GM12864 (cell line): Measurements from ENCODE around the gene ABHD10.
"Not testable (repeated sequence)": the region's sequence is repeated elsewhere in the genome, so short reads cannot be mapped to it uniquely, and the experiment has no call there.

ENCODE experiments used
- DNase-seq: peaks from one replicate; pipeline ENCODE4 v3.0.0-alpha.2; 2011; ENCODE audit warnings: low read depth
- H3K4me3 ChIP-seq: 2 replicates; pipeline ENCODE4 v1.5.1; 2011; ENCODE audit warnings: mild to moderate bottlenecking, low read depth, low read length, control low read depth
- TF ChIP-seq, protein P1 (sequence below): IDR thresholded peaks from 2 replicates; pipeline ENCODE4 v1.5.1; 2011; ENCODE audit warnings: low read depth, mild to moderate bottlenecking, moderate library complexity, low read length, control low read depth, inconsistent platforms; ENCODE audit errors: missing control alignments

The ABHD10 gene

DNA sequence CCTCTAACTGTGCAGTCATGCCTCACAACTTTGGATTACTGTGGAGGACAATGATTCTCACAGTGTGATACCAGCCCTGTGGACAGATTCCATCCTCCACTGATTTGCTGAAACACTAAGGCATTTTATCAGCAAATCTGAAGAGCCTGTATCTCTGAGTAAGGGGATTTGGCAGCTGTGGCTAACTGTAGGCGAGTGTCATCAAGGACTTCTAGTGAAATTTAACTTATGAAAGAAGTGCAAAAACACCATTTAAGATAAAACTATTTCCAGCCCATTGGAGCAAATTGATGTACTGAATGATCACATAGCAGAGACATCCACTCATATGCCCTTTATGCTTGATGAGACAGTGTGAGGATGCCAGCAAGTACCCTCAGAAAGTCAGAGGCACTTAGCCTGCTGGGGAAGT lies 41.9 kb downstream of the ABHD10 start:
- TF ChIP-seq, protein P1, sequence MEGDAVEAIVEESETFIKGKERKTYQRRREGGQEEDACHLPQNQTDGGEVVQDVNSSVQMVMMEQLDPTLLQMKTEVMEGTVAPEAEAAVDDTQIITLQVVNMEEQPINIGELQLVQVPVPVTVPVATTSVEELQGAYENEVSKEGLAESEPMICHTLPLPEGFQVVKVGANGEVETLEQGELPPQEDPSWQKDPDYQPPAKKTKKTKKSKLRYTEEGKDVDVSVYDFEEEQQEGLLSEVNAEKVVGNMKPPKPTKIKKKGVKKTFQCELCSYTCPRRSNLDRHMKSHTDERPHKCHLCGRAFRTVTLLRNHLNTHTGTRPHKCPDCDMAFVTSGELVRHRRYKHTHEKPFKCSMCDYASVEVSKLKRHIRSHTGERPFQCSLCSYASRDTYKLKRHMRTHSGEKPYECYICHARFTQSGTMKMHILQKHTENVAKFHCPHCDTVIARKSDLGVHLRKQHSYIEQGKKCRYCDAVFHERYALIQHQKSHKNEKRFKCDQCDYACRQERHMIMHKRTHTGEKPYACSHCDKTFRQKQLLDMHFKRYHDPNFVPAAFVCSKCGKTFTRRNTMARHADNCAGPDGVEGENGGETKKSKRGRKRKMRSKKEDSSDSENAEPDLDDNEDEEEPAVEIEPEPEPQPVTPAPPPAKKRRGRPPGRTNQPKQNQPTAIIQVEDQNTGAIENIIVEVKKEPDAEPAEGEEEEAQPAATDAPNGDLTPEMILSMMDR: no peak

DNA sequence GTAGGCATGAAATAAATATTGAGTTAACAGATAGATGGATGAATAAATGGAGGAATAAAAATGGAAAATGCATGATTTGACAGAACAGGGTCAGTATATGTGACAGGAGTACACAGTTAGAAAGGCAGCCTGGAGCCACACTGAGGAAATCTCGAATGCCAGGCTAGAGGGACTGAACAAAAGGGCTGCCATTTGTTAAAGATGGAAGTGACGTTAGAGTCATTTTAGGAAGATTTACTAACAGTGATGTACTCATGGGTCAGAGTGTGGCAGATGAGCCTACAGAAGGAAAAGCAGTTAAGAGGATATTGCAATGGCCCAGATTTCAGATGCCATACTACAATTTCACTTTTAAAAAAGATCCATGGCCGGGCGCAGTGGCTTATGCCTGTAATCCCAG lies 48.3 kb downstream of the ABHD10 start:
- no peak for DNase-seq
- TF ChIP-seq, protein P1: no peak
- no peak overlapping the region for H3K4me3 ChIP-seq

More for the DNA sequence above, 41.9 kb downstream of the ABHD10 start:
- DNase-seq: no peak
- H3K4me3 ChIP-seq: no peak overlapping the region

DNA sequence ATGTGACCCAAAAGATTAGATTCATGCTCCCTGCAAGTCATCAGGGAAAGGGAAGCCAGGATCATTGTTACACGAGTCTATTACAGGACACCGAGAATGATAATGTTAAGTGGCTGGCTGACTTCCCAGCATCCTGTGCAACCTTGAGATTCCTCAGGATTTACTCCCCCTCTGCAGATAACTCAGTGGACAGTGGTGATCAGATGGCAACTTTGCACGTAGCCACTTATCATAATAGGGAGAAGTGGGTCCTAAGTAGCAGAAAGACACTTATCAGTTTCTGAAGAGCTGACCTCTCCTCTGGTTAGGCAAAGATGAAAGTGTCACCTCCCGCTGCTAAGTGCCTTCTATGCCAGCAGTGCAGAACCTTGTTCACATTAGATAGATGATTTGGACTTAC lies 49.0 kb downstream of the ABHD10 start:
- no peak for DNase-seq
- no peak overlapping the region for H3K4me3 ChIP-seq
- TF ChIP-seq, protein P1: no peak

DNA sequence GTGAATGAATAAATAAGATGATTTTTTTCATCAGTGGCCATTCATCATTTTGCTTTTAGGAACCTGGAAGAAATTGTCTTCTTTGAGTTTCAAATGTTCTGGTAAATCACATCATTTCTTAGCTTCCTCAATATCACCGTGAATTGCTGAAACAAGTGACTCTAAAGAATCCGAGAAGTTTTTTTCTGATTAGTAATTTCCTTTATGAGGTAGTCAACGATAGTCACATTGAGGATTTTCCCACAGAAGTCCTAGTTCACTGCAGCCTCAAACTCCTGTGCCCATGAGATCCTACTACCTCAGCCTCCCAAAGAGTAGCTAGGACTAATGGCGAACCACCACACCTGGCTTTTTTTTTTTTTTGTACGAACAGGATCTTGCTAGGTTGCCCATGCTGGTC lies 52.1 kb downstream of the ABHD10 start:
- TF ChIP-seq, protein P1: no peak
- H3K4me3 ChIP-seq: no peak overlapping the region
- no peak for DNase-seq

DNA sequence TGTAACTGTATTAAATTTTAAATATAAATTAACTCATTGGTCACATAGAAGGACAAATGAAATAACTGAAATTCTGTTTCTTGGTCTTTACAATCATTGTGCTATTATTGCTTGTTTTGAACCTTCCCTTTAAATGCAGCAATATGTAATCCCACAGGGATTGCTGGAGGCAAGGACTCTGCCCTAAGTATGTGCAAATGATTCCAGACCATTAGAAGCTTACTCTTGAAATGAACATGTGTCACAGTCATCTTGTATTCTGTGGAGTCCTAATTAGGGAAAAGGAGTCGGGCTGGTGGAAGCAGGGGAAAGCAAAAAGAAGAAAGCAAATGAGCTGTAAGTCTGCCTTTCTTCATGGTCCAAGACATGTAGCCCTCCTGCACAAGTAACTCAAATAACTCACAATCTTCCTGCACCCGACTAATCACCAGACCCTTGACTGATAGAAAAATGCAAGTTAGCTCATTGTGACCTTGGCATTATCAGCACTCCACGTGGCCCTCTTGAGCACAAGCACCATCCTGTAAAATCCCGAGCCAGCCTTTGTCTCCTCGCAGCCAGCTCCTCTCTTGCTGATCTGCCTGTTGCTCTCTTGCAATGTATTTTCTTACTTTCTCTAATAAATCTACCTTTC lies 53.4 kb downstream of the ABHD10 start:
- no peak overlapping the region for H3K4me3 ChIP-seq
- TF ChIP-seq, protein P1: no peak
- DNase-seq: no peak

DNA sequence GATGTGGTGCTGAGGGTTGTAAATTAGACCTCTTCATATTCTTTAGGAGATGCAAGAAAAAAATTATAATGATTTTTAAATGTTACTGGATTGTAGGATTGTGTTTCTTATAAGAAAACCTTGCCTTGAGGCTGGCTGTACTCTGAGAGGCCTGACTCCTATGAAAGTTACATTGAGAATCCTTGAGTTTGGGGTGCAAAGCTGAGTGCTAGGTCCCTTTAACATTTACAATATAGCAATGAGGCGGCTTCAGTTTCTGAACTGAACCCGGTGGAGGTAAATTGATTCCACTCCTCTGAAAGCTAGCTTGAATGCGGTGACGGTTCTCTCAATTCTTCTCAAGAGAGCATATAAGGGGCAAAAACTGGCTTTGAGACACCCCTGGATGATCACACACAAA lies 55.6 kb downstream of the ABHD10 start, which contains the start of gene TMPRSS7:
TSS of gene TMPRSS7 (plus strand) at position 301 of the 400 bp plus-strand sequence. CDS start 110 bp downstream, outside the sequence.
- no peak within 1 kb of the TSS for H3K4me3 ChIP-seq
- DNase-seq: no peak
- TF ChIP-seq, protein P1: no peak

DNA sequence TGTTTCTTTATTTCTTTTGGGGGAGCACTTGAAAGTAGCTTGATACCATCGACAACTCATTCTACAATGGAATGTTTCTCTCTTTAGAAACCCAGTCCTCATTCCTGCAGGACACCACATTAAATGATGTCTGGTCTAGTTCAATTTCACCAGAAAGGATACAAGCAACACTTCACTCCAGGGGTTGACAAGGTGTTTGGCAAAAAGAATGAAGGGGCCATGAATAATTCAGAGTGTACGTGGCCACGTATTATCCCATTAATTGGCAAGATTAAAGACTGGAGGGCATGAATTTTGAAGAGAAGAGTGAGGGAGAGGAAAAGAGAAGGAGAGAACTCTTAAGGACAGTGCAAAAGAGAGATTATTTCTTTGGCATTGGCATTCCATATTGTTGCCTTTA lies 56.4 kb downstream of the ABHD10 start:
- no peak for DNase-seq
- TF ChIP-seq, protein P1: no peak
- no peak overlapping the region for H3K4me3 ChIP-seq

DNA sequence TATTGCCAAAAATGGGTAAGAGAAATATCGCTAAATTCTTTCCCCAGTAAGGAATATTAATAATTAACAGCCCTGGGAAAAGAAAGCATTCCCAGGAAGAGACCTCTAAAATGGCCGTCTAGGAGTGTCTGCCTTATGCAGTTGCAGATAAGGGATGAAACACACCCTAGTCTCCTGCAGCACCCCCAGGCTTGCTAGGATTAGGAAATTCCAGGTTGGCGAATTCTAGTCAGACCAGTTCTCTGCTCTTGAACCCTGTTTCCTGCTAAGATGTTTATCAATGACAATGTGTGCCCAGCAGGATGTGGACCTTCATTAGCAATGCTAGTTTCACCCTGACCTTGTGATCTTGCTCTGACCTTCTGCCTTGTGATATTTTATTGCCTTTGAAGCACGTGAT lies 58.4 kb downstream of the ABHD10 start:
- H3K4me3 ChIP-seq, DNase-seq: not testable (repeated sequence)
